ENCODE data around the gene SLC4A2.

The SLC4A2 gene

GRCh38 chr7:151075662-151075971, 16.2 kb downstream of the SLC4A2 start:
- DNase-seq (ENCODE audit: insufficient read length, low spot score) (no peak), FAIRE-seq (no peak)
- TF ChIP-seq, protein P1, sequence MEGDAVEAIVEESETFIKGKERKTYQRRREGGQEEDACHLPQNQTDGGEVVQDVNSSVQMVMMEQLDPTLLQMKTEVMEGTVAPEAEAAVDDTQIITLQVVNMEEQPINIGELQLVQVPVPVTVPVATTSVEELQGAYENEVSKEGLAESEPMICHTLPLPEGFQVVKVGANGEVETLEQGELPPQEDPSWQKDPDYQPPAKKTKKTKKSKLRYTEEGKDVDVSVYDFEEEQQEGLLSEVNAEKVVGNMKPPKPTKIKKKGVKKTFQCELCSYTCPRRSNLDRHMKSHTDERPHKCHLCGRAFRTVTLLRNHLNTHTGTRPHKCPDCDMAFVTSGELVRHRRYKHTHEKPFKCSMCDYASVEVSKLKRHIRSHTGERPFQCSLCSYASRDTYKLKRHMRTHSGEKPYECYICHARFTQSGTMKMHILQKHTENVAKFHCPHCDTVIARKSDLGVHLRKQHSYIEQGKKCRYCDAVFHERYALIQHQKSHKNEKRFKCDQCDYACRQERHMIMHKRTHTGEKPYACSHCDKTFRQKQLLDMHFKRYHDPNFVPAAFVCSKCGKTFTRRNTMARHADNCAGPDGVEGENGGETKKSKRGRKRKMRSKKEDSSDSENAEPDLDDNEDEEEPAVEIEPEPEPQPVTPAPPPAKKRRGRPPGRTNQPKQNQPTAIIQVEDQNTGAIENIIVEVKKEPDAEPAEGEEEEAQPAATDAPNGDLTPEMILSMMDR (IDR thresholded peaks at IDR 0.05; ENCODE audit: insufficient read depth, missing control alignments), result no peak

- no peak for FAIRE-seq
- TF ChIP-seq, protein P1 (IDR thresholded peaks at IDR 0.05; ENCODE audit: insufficient read depth, missing control alignments), result no peak
- DNase-seq (ENCODE audit: insufficient read length, low spot score), result no peak
Observed at GRCh38 chr7:151075978-151076426, 16.6 kb downstream of the SLC4A2 start.

DNA sequence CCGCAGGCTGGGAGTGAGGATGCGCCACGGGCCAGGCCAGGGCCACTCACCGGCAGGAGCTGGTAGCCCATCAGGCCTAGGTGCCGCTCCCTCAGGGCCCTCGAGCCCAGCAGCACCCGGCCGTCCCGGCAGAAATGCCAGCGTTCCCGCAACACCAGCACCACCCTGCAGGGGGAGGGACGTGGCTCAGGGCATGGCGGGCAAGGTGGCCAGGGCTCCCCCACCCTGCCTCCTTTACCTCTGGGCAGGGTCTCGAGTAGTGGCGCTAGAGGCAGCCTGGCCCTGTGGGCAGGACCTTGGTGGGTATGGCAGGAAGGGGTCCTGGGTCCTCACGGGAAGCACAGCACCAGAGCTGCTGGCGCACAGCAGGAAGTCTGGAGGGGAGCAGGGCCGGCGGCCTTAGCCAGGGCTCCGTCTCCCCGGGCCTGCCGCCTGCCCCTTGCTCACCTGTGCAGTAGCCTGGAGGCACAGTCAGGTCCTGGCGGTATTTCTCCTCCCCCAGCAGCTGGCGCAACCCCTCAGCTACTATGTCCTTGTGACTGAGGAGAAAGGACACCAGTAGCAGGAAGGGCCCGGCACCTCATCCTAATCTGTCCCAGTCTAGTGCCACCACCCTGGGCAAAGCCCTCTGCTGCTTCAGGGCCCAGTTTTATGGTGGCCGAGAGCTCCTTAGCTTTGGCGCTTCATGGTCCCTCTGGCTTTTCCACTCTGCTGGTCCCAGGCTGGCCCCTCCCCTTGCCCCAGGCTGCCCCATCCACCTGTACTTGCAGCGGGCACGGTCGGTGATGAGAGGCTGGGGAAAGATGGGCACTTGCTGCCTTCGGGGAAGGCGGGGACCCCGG, 17.7 kb downstream of the SLC4A2 start:
- TF ChIP-seq, protein P1 (IDR thresholded peaks at IDR 0.05; ENCODE audit: insufficient read depth, missing control alignments), result peak; percentile 1
- FAIRE-seq (no peak), DNase-seq (ENCODE audit: insufficient read length, low spot score) (no peak)

DNA sequence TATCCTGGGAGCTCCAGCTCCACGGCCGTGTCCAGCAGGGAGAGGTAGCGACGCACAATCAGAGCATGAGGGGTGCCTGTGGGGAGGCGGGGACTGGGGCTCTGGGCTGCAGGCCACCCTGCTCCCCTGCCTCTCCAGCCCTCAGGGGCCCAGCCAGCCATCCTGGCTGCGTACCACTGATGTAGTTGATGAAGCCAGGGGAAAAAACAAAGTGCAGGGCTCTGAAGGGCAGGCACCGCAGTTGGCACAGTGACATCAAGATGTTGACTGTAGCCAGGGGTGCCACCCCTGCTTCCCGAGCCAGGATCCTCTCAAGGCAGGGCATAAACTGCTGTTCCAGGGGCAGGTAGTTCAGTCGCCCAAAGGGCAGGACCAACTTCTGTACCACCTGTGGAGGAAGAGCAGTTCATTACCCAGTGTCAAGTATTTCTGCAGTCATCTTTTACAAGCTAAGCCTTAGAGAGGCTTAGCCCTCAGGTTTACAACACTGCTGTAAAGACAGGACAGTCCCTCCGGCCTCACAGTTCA, 18.4 kb downstream of the SLC4A2 start:
- DNase-seq (ENCODE audit: insufficient read length, low spot score), result no peak
- FAIRE-seq, result no peak
- TF ChIP-seq, protein P1 (IDR thresholded peaks at IDR 0.05; ENCODE audit: insufficient read depth, missing control alignments), result no peak

GRCh38 chr7:151078233-151079040, 19.0 kb downstream of the SLC4A2 start:
- TF ChIP-seq, protein P1 (IDR thresholded peaks at IDR 0.05; ENCODE audit: insufficient read depth, missing control alignments), result no peak
- DNase-seq (ENCODE audit: insufficient read length, low spot score) (no peak), FAIRE-seq (no peak)

- FAIRE-seq (no peak), DNase-seq (ENCODE audit: insufficient read length, low spot score) (no peak)
- TF ChIP-seq, protein P1 (IDR thresholded peaks at IDR 0.05; ENCODE audit: insufficient read depth, missing control alignments), result no peak
Observed at GRCh38 chr7:151079199-151079910, 20.0 kb downstream of the SLC4A2 start.

Data from D721Med (cell line).